Neural progenitor cell (in vitro differentiated cells): ENCODE measurements around the gene KRT10.

Source experiments
- CTCF ChIP-seq: fragments of 200-600 bp; sonication (generic); IDR thresholded peaks from 2 replicates; pipeline ENCODE4 v1.5.1; 2017; ENCODE audit warnings: antibody characterized with exemption, mild to moderate bottlenecking
- EZH2 ChIP-seq: fragments of 200-600 bp; sonication (generic); IDR thresholded peaks from 2 replicates; pipeline ENCODE4 v1.6.1; 2017; ENCODE audit warnings: antibody characterized with exemption, mild to moderate bottlenecking, moderate library complexity

GRCh38 chr17:40777459-40777858 lies 45.0 kb downstream of the KRT10 start:
- TF ChIP-seq CTCF (no peak), EZH2 (no peak)
